ENCODE data around the gene GABRB3.

Gene GABRB3

DNA sequence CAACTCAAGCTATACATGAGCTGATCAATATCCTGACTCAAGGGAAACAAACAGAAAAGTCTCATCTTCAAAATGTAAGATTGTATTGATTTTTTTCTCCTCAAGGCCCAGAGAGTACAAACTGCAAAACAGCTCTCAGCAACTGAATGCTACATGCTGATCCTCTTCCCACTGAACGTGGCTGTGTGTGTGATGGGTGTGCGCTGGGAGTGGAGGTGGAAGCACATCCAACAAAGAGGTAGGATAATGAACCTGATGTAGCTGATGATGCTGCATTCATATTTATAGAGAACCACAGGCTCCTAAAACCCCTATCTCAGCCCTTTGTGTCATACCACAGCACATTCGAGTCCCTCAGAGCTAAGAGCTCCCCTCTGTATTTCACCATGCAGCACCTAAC is 56.8 kb downstream of the GABRB3 start:
- ATAC-seq: no peak
- TF ChIP-seq, protein P1, sequence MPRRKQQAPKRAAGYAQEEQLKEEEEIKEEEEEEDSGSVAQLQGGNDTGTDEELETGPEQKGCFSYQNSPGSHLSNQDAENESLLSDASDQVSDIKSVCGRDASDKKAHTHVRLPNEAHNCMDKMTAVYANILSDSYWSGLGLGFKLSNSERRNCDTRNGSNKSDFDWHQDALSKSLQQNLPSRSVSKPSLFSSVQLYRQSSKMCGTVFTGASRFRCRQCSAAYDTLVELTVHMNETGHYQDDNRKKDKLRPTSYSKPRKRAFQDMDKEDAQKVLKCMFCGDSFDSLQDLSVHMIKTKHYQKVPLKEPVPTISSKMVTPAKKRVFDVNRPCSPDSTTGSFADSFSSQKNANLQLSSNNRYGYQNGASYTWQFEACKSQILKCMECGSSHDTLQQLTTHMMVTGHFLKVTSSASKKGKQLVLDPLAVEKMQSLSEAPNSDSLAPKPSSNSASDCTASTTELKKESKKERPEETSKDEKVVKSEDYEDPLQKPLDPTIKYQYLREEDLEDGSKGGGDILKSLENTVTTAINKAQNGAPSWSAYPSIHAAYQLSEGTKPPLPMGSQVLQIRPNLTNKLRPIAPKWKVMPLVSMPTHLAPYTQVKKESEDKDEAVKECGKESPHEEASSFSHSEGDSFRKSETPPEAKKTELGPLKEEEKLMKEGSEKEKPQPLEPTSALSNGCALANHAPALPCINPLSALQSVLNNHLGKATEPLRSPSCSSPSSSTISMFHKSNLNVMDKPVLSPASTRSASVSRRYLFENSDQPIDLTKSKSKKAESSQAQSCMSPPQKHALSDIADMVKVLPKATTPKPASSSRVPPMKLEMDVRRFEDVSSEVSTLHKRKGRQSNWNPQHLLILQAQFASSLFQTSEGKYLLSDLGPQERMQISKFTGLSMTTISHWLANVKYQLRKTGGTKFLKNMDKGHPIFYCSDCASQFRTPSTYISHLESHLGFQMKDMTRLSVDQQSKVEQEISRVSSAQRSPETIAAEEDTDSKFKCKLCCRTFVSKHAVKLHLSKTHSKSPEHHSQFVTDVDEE (CRISPR knock-in tag; IDR thresholded peaks at IDR 0.05): no peak

DNA sequence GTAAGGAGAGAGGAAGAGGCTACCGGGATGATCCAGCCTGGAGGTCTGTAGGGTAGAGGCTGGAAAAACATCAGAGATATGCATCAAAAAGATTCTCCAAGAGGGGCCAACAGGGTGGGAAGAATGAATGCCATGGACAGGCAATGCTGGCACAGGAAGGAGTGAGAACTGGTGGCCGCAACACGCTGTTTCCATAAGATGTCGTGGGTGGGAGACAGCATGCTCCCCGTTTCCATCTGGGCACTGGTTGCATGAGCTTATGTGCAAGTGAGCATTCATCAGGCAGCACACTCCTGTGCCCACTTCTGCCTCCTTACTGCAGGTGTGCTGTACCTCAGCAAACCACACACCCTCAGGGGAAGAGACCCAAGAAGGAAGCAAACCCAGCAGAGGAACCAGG is 59.4 kb downstream of the GABRB3 start:
- TF ChIP-seq ZFP3 (CRISPR knock-in tag; IDR thresholded peaks at IDR 0.05) (no peak), RARB (CRISPR knock-in tag; IDR thresholded peaks at IDR 0.05) (no peak), ZFP30 (CRISPR knock-in tag; IDR thresholded peaks at IDR 0.05) (no peak), GLIS3 (CRISPR knock-in tag; IDR thresholded peaks at IDR 0.05) (no peak), CSDC2 (CRISPR knock-in tag; IDR thresholded peaks at IDR 0.05) (no peak), BACH2 (CRISPR knock-in tag; IDR thresholded peaks at IDR 0.05; ENCODE audit: borderline replicate concordance) (no peak), ZNF565 (CRISPR knock-in tag; conservative IDR thresholded peaks at IDR 0.05; ENCODE audit: low read depth) (no peak), TOX (CRISPR knock-in tag; IDR thresholded peaks at IDR 0.05; ENCODE audit: borderline replicate concordance) (no peak), ISL1 (CRISPR knock-in tag; IDR thresholded peaks at IDR 0.05) (no peak), OSR1 (CRISPR knock-in tag; IDR thresholded peaks at IDR 0.05) (no peak), ZNF70 (CRISPR knock-in tag; IDR thresholded peaks at IDR 0.05) (no peak)
- TF ChIP-seq, protein P2, sequence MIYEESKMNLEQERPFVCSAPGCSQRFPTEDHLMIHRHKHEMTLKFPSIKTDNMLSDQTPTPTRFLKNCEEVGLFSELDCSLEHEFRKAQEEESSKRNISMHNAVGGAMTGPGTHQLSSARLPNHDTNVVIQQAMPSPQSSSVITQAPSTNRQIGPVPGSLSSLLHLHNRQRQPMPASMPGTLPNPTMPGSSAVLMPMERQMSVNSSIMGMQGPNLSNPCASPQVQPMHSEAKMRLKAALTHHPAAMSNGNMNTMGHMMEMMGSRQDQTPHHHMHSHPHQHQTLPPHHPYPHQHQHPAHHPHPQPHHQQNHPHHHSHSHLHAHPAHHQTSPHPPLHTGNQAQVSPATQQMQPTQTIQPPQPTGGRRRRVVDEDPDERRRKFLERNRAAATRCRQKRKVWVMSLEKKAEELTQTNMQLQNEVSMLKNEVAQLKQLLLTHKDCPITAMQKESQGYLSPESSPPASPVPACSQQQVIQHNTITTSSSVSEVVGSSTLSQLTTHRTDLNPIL (CRISPR knock-in tag; IDR thresholded peaks at IDR 0.05; ENCODE audit: low read depth): no peak
- TF ChIP-seq, protein P1 (CRISPR knock-in tag; IDR thresholded peaks at IDR 0.05): no peak
- TF ChIP-seq, protein P3, sequence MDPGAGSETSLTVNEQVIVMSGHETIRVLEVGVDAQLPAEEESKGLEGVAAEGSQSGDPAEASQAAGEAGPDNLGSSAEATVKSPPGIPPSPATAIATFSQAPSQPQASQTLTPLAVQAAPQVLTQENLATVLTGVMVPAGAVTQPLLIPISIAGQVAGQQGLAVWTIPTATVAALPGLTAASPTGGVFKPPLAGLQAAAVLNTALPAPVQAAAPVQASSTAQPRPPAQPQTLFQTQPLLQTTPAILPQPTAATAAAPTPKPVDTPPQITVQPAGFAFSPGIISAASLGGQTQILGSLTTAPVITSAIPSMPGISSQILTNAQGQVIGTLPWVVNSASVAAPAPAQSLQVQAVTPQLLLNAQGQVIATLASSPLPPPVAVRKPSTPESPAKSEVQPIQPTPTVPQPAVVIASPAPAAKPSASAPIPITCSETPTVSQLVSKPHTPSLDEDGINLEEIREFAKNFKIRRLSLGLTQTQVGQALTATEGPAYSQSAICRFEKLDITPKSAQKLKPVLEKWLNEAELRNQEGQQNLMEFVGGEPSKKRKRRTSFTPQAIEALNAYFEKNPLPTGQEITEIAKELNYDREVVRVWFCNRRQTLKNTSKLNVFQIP (CRISPR knock-in tag; IDR thresholded peaks at IDR 0.05; ENCODE audit: borderline replicate concordance, low read depth): no peak
- no peak for ATAC-seq

DNA sequence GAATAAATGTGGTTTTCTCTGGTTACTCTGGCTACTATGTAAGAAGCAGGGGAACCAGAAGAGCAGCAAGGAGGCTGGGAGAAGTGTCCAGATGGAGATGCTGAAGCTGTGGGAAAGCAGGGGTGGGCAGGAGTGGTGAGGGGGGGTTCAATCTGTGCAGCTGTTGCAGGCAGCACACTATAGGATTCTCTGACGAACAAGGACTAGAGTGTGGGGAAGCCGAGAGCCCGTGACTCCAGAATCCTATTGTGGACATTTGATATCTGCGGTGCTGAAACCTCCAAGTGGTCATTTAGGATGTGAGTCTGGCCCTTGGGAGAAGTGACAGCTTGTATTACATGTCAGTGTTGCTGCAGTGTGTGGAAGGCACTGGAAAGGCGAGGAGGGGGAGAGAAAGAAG is 60.5 kb downstream of the GABRB3 start:
- ATAC-seq: no peak

More for the DNA sequence above, 60.5 kb downstream of the GABRB3 start:
- no peak for TF ChIP-seq ARNTL (CRISPR knock-in tag; IDR thresholded peaks at IDR 0.05; ENCODE audit: borderline replicate concordance, low read depth)
- no peak for TF ChIP-seq ESRRG (CRISPR knock-in tag; IDR thresholded peaks at IDR 0.05)
- TF ChIP-seq CSDC2 (CRISPR knock-in tag; IDR thresholded peaks at IDR 0.05): no peak
- TF ChIP-seq ISL1 (CRISPR knock-in tag; IDR thresholded peaks at IDR 0.05): no peak
- no peak for TF ChIP-seq ZNF565 (CRISPR knock-in tag; conservative IDR thresholded peaks at IDR 0.05; ENCODE audit: low read depth)
- TF ChIP-seq, protein P1 (CRISPR knock-in tag; IDR thresholded peaks at IDR 0.05): no peak

Measured in SK-N-SH treated with all-trans-retinoic acid at 6 μM for 48 hours (cell line).